Panc1 (cell line): ENCODE data around the gene LRRC43.

Experiments used
- CTCF ChIP-seq: fragments of 450-650 bp; IDR thresholded peaks from 2 replicates; pipeline ENCODE4 v1.5.1; 2017; ENCODE audit warnings: mild to moderate bottlenecking
- POLR2AphosphoS5 ChIP-seq: IDR thresholded peaks from 2 replicates; pipeline ENCODE4 v1.6.1; 2012; ENCODE audit warnings: mild to moderate bottlenecking, low read depth, low read length, moderate library complexity
- REST ChIP-seq, 2 experiments: IDR thresholded peaks; 2 replicates each; pipeline ENCODE4 v1.6.1; 2011 to 2012; ENCODE audit warnings: low read depth in 2 of 2, control low read depth in 1 of 2, low read length in 1 of 2, mild to moderate bottlenecking in 1 of 2, moderate library complexity in 1 of 2; ENCODE audit not compliant: insufficient read depth in 1 of 2

- no peak for TF ChIP-seq CTCF
- TF ChIP-seq POLR2AphosphoS5, result no peak
- TF ChIP-seq REST (IDR thresholded peaks at IDR 0.05; ENCODE audit: insufficient read depth in 1 of 2, low read depth in 2 of 2, low read length in 1 of 2), result no peak
Measured at GRCh38 chr12:122238861-122239260, 55.9 kb downstream of the LRRC43 start.
